GM08714 (cell line): Measurements from ENCODE around the gene CATSPER3.
"Not testable (repeated sequence)": the region's sequence is repeated elsewhere in the genome, so short reads cannot be mapped to it uniquely, and the experiment has no call there.

Experiments used
- H3K4me3 ChIP-seq: fragments of 200-500 bp; sonication (Bioruptor generic); 2 replicates; pipeline ENCODE4 v1.5.1; 2014; ENCODE audit warnings: mild to moderate bottlenecking, low read length, inconsistent platforms
- ZNF274 ChIP-seq: IDR thresholded peaks from 2 replicates; pipeline ENCODE4 v1.6.1; 2012; ENCODE audit warnings: mild to moderate bottlenecking, low read depth, low read length

Gene CATSPER3

GRCh38 chr5:134992148-134992547 lies 24.4 kb downstream of the CATSPER3 start:
- no peak overlapping the region for H3K4me3 ChIP-seq
- TF ChIP-seq ZNF274: no peak

- no peak for TF ChIP-seq ZNF274
Measured at GRCh38 chr5:134993161-134993560, 25.5 kb downstream of the CATSPER3 start.

GRCh38 chr5:134994560-134995156 lies 27.0 kb downstream of the CATSPER3 start:
- TF ChIP-seq ZNF274: no peak
- no peak overlapping the region for H3K4me3 ChIP-seq

More at GRCh38 chr5:134993161-134993560, 25.5 kb downstream of the CATSPER3 start:
- H3K4me3 ChIP-seq: no peak overlapping the region

- no peak overlapping the region for H3K4me3 ChIP-seq
- no peak for TF ChIP-seq ZNF274
Measured at GRCh38 chr5:134995850-134996402, 28.2 kb downstream of the CATSPER3 start.

GRCh38 chr5:134997015-134997414 lies 29.3 kb downstream of the CATSPER3 start:
- H3K4me3 ChIP-seq: no peak overlapping the region
- no peak for TF ChIP-seq ZNF274

GRCh38 chr5:134998068-134998467 lies 30.4 kb downstream of the CATSPER3 start:
- not testable (repeated sequence) for H3K4me3 ChIP-seq

- no peak overlapping the region for H3K4me3 ChIP-seq
- no peak for TF ChIP-seq ZNF274
Measured at GRCh38 chr5:135004376-135004775, 36.7 kb downstream of the CATSPER3 start.

- no peak for TF ChIP-seq ZNF274
- H3K4me3 ChIP-seq: no peak overlapping the region
Measured at GRCh38 chr5:135005076-135005475, 37.4 kb downstream of the CATSPER3 start.

- no peak overlapping the region for H3K4me3 ChIP-seq
- TF ChIP-seq ZNF274: no peak
Measured at GRCh38 chr5:135007305-135007704, 39.6 kb downstream of the CATSPER3 start.

- TF ChIP-seq ZNF274: no peak
- no peak overlapping the region for H3K4me3 ChIP-seq
Measured at GRCh38 chr5:135007749-135008363, 40.1 kb downstream of the CATSPER3 start.

GRCh38 chr5:135008556-135008955 lies 40.8 kb downstream of the CATSPER3 start:
- no peak for TF ChIP-seq ZNF274
- no peak overlapping the region for H3K4me3 ChIP-seq

GRCh38 chr5:135008981-135009735 lies 41.5 kb downstream of the CATSPER3 start:
- H3K4me3 ChIP-seq: no peak overlapping the region
- no peak for TF ChIP-seq ZNF274

GRCh38 chr5:135009736-135010501 lies 42.2 kb downstream of the CATSPER3 start:
- no peak overlapping the region for H3K4me3 ChIP-seq
- TF ChIP-seq ZNF274: no peak
